ENCODE measurements around the gene PTPRF. TPM values are rescaled to one million over a fixed set of nuclear protein-coding genes. Genes with fewer than 3 reads are reported as not detected.

The PTPRF gene
- total RNA-seq, 6 experiments from 2014 or later = 97.1 to 252 (median 160) TPM

- Histone ChIP-seq H3K27me3 (no peaks in the 10 kb centered on the region), H3K9me3 (no peaks in the 10 kb centered on the region), H3K36me3 (peaks cover 8 to 23% (median 9%) of the 10 kb centered on the region in 4 donors), H3K4me3 (peak overlapping the region; percentile 69 to 85 (median 84)), H3K27ac (peak overlapping the region; percentile 89 to 90 (median 89)), H3K4me1 (peaks cover 0 to 24% (median 5%) of the 10 kb centered on the region in 4 donors)
- ATAC-seq (peak; percentile 79 to 89 (median 84)), DNase-seq (peak; percentile 93 to 97 (median 94))
- intact Hi-C loops (cut with DNase I) = no loop called here
- WGBS (ENCODE audit: insufficient coverage, low coverage, low lambda C conversion rate, missing lambda C conversion rate) = 0% methylated on average over 27 of the region's 33 CpGs
- TF ChIP-seq POLR2A (IDR thresholded peaks at IDR 0.05) (peak; percentile 97), CTCF (IDR thresholded peaks at IDR 0.05) (no peak)
These were observed 119.8 kb downstream of the PTPRF start for GRCh38 chr1:43650310-43651085.

GRCh38 chr1:43651188-43651587 is 120.5 kb downstream of the PTPRF start:
- Histone ChIP-seq H3K36me3 (peaks cover 13 to 30% (median 14%) of the 10 kb centered on the region in 4 donors), H3K4me3 (peak overlapping the region; percentile 69 to 85 (median 84)), H3K27me3 (no peaks in the 10 kb centered on the region), H3K9me3 (no peaks in the 10 kb centered on the region), H3K4me1 (peaks cover 0 to 24% (median 5%) of the 10 kb centered on the region in 4 donors), H3K27ac (peak overlapping the region in 1 of 3 donors; percentile 89)
- ATAC-seq (no peak), DNase-seq (no peak)
- intact Hi-C loops (cut with DNase I) = no loop called here
- 33% methylated on average over 6 of the region's 6 CpGs for WGBS (ENCODE audit: insufficient coverage, low coverage, low lambda C conversion rate, missing lambda C conversion rate)
- no peak for TF ChIP-seq POLR2A (IDR thresholded peaks at IDR 0.05)

- H3K27me3 ChIP-seq = no peaks in the 10 kb centered on the region
- H3K27ac ChIP-seq = no peak overlapping the region
- intact Hi-C loops (cut with DNase I) = no loop called here
- peaks cover 0 to 24% (median 5%) of the 10 kb centered on the region in 4 donors for H3K4me1 ChIP-seq
- WGBS (ENCODE audit: insufficient coverage, low coverage, low lambda C conversion rate, missing lambda C conversion rate) = 39% methylated on average over 3 of the region's 3 CpGs
- no peak for DNase-seq
- TF ChIP-seq POLR2A (IDR thresholded peaks at IDR 0.05) = no peak
- H3K36me3 ChIP-seq = peaks cover 13 to 37% (median 15%) of the 10 kb centered on the region in 4 donors
- H3K4me3 ChIP-seq = peak overlapping the region in 2 of 3 donors; percentile 69 to 84
- no peak for ATAC-seq
- H3K9me3 ChIP-seq = no peaks in the 10 kb centered on the region
These were observed 121.2 kb downstream of the PTPRF start for GRCh38 chr1:43651902-43652301.

- WGBS (ENCODE audit: insufficient coverage, low coverage, low lambda C conversion rate, missing lambda C conversion rate) = 67% methylated on average over 3 of the region's 3 CpGs
- DNase-seq = no peak
- H3K36me3 ChIP-seq = peaks cover 14 to 52% (median 20%) of the 10 kb centered on the region in 4 donors
These were observed 122.7 kb downstream of the PTPRF start for GRCh38 chr1:43653339-43653738.

GRCh38 chr1:43653893-43654292 is 123.2 kb downstream of the PTPRF start:
- 53% methylated on average over 5 of the region's 5 CpGs for WGBS (ENCODE audit: insufficient coverage, low coverage, low lambda C conversion rate, missing lambda C conversion rate)
- TF ChIP-seq POLR2A (IDR thresholded peaks at IDR 0.05) (no peak), CTCF (IDR thresholded peaks at IDR 0.05) (no peak)
- no peak for ATAC-seq
- Histone ChIP-seq H3K4me1 (peaks cover 0 to 17% (median 5%) of the 10 kb centered on the region in 4 donors), H3K27ac (no peak overlapping the region), H3K36me3 (peaks cover 14 to 57% (median 23%) of the 10 kb centered on the region in 4 donors), H3K27me3 (no peaks in the 10 kb centered on the region), H3K4me3 (no peak overlapping the region), H3K9me3 (no peaks in the 10 kb centered on the region)
- no peak for DNase-seq
- intact Hi-C loops (cut with DNase I) = no loop called here

More at GRCh38 chr1:43653339-43653738, 122.7 kb downstream of the PTPRF start:
- H3K4me1 ChIP-seq = peaks cover 0 to 22% (median 5%) of the 10 kb centered on the region in 4 donors
- H3K27ac ChIP-seq = no peak overlapping the region
- H3K4me3 ChIP-seq = no peak overlapping the region
- no peak for ATAC-seq
- no peak for TF ChIP-seq POLR2A (IDR thresholded peaks at IDR 0.05)
- H3K9me3 ChIP-seq = no peaks in the 10 kb centered on the region
- H3K27me3 ChIP-seq = no peaks in the 10 kb centered on the region
- intact Hi-C loops (cut with DNase I) = no loop called here

- no peak overlapping the region for H3K27ac ChIP-seq
- H3K4me1 ChIP-seq = peaks cover 0 to 14% (median 3%) of the 10 kb centered on the region in 4 donors
- H3K36me3 ChIP-seq = peaks cover 18 to 78% (median 38%) of the 10 kb centered on the region in 4 donors
- no peak for TF ChIP-seq CTCF (IDR thresholded peaks at IDR 0.05)
- TF ChIP-seq POLR2A (IDR thresholded peaks at IDR 0.05) = no peak
- no peak overlapping the region for H3K4me3 ChIP-seq
- intact Hi-C loops (cut with DNase I) = no loop called here
- no peaks in the 10 kb centered on the region for H3K9me3 ChIP-seq
- ATAC-seq (no peak), DNase-seq (no peak)
- no peaks in the 10 kb centered on the region for H3K27me3 ChIP-seq
- 91% methylated on average over 1 of the region's 1 CpG for WGBS (ENCODE audit: insufficient coverage, low coverage, low lambda C conversion rate, missing lambda C conversion rate)
These were observed 125.3 kb downstream of the PTPRF start for GRCh38 chr1:43655953-43656352.
